Measurements from ENCODE around the gene AGFG2. TPM values are rescaled to one million over a fixed set of nuclear protein-coding genes. Genes with fewer than 3 reads are reported as not detected.
A peak's percentile ranks its signal among the peaks of the same experiment; 100 is the strongest.

Gene AGFG2
- total and polyA plus RNA-seq, 2 of the 13 experiments (the other 11 are each of a cell fraction or from before 2014, with no cell fraction given) = 125 to 132 TPM

- no peak for TF ChIP-seq ETS1 (CRISPR knock-in tag; IDR thresholded peaks at IDR 0.05)
- TF ChIP-seq TCF7 (IDR thresholded peaks at IDR 0.05; ENCODE audit: low read depth) = no peak
- TF ChIP-seq, protein P1, sequence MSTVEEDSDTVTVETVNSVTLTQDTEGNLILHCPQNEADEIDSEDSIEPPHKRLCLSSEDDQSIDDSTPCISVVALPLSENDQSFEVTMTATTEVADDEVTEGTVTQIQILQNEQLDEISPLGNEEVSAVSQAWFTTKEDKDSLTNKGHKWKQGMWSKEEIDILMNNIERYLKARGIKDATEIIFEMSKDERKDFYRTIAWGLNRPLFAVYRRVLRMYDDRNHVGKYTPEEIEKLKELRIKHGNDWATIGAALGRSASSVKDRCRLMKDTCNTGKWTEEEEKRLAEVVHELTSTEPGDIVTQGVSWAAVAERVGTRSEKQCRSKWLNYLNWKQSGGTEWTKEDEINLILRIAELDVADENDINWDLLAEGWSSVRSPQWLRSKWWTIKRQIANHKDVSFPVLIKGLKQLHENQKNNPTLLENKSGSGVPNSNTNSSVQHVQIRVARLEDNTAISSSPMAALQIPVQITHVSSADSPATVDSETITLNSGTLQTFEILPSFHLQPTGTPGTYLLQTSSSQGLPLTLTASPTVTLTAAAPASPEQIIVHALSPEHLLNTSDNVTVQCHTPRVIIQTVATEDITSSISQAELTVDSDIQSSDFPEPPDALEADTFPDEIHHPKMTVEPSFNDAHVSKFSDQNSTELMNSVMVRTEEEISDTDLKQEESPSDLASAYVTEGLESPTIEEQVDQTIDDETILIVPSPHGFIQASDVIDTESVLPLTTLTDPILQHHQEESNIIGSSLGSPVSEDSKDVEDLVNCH (CRISPR knock-in tag; IDR thresholded peaks at IDR 0.05) = no peak
- TF ChIP-seq CHD2 (IDR thresholded peaks at IDR 0.05; ENCODE audit: low read depth, low read length) = no peak
- TF ChIP-seq PAX8 (CRISPR knock-in tag; IDR thresholded peaks at IDR 0.05; ENCODE audit: borderline replicate concordance) = no peak
Measured at GRCh38 chr7:100595188-100595587, 56.2 kb downstream of the AGFG2 start (continued).

GRCh38 chr7:100598425-100598824 lies 59.4 kb downstream of the AGFG2 start:
- H3K4me1 ChIP-seq (ENCODE audit: insufficient read depth, low read length) = peaks cover 44% of the 10 kb centered on the region
- H3K4me3 ChIP-seq (replicated peaks in 1 of 3; ENCODE audit: insufficient read depth in 1 of 3, low read depth in 2 of 3, low read length in 3 of 3) = no peak overlapping the region
- CTCF ChIA-PET (ENCODE audit: low intra/inter-chr PET ratio, low total read pairs) = no interaction called here
- H3K36me3 ChIP-seq (replicated peaks in 1 of 2; ENCODE audit: control insufficient read depth in 1 of 2, insufficient read depth in 2 of 2, low read length in 2 of 2) = no peaks in the 10 kb centered on the region
- no peak overlapping the region for H3K27ac ChIP-seq (ENCODE audit: extremely low read length, insufficient read depth, low read length)
- intact Hi-C loops (cut with micrococcal nuclease; ENCODE audit: unreplicated experiment) = no loop called here
- no peak overlapping the region for H2AFZ ChIP-seq (ENCODE audit: low read length)
- no peak overlapping the region for H3K9ac ChIP-seq (ENCODE audit: insufficient read depth, low read depth, low read length)
- POLR2A ChIA-PET = interaction anchor here (1.4 to 3.3 kb wide), 2 partner anchors 12 to 14 kb away, joined by 3 to 19 read pairs; partner anchors contain the start of genes FBXO24, LRCH4 and MOSPD3
- no peak for FAIRE-seq
- H3K79me2 ChIP-seq (ENCODE audit: insufficient read depth, low read length) = no peaks in the 10 kb centered on the region
- no peaks in the 10 kb centered on the region for H4K20me1 ChIP-seq (ENCODE audit: insufficient read depth, low read length)
- 76% methylated on average over 4 of the region's 4 CpGs for WGBS (ENCODE audit: low lambda C conversion rate)
- no peak for DNase-seq (ENCODE audit: low spot score)
- H3K9me3 ChIP-seq (ENCODE audit: low read length) = no peaks in the 10 kb centered on the region
- no peak overlapping the region for H3K4me2 ChIP-seq (ENCODE audit: low read depth, low read length)
- no peak for ATAC-seq
- in situ Hi-C loops (cut with HindIII; ENCODE audit: extremely low pct_ligation_motif_present, low pct_unique_long_range_greater_than_20kb) = no loop called here
- peaks cover 2 to 9% of the 10 kb centered on the region in 2 experiments; a peak in 1 of 5 replicates for H3K27me3 ChIP-seq (ENCODE audit: control insufficient read depth in 1 of 2, insufficient read depth in 2 of 2, low read length in 2 of 2)
- BruUV-seq (replicated peaks) = no TSS peak
- TF ChIP-seq GABPA (IDR thresholded peaks at IDR 0.05; ENCODE audit: low read depth, low read length) = no peak
- TF ChIP-seq GABPA (CRISPR knock-in tag; IDR thresholded peaks at IDR 0.05; ENCODE audit: low read depth) = no peak
- peak; percentile 25 to 51; a peak in 2 of 4 replicates for TF ChIP-seq MAFK (conservative IDR thresholded peaks at IDR 0.05 in 1 of 2, IDR thresholded peaks at IDR 0.05 in 1 of 2; ENCODE audit: low read length in 2 of 2)
